H1 (cell line): ENCODE measurements around the gene CAPN7.

ENCODE experiments used
- CTCF ChIP-seq, 3 experiments: IDR thresholded peaks; 1 replicate in 2 of 3; 2 replicates in 1 of 3; pipeline versions ENCODE4 v1.5.1 to v1.6.1; 2011; ENCODE audit warnings: low read length in 3 of 3, mild to moderate bottlenecking in 3 of 3, inconsistent platforms in 2 of 3, low read depth in 1 of 3, moderate library complexity in 1 of 3; ENCODE audit not compliant: insufficient read depth in 1 of 3; ENCODE audit errors: control extremely low read depth in 1 of 3
- EZH2 ChIP-seq: fragments of 200-600 bp; sonication (generic); IDR thresholded peaks from 2 replicates; pipeline ENCODE4 v1.7.1; 2012; ENCODE audit warnings: low read depth, mild to moderate bottlenecking, moderate library complexity, low read length, inconsistent platforms; ENCODE audit not compliant: severe bottlenecking
- HDAC2 ChIP-seq, 2 experiments: fragments of 300-600 bp in 1 of 2; sonication (generic) in 1 of 2; IDR thresholded peaks; 2 replicates each; pipeline ENCODE4 v1.6.1; 2011 to 2012; ENCODE audit warnings: low read depth in 2 of 2, low read length in 2 of 2, mild to moderate bottlenecking in 2 of 2, moderate library complexity in 2 of 2, borderline replicate concordance in 1 of 2, inconsistent platforms in 1 of 2
- POLR2A ChIP-seq, 2 experiments: IDR thresholded peaks; 1 replicate in 1 of 2; 2 replicates in 1 of 2; pipeline ENCODE4 v1.6.1; 2011; ENCODE audit warnings: low read depth in 2 of 2, low read length in 2 of 2, mild to moderate bottlenecking in 2 of 2; ENCODE audit errors: control extremely low read depth in 1 of 2
- SP1 ChIP-seq: IDR thresholded peaks from 2 replicates; pipeline ENCODE4 v1.6.1; 2011; ENCODE audit warnings: low read depth, low read length
- SRF ChIP-seq: IDR thresholded peaks from 2 replicates; pipeline ENCODE4 v1.6.1; 2011; ENCODE audit warnings: mild to moderate bottlenecking, low read depth, low read length, moderate library complexity
- TAF1 ChIP-seq: IDR thresholded peaks from 2 replicates; pipeline ENCODE4 v1.6.1; 2011; ENCODE audit warnings: mild to moderate bottlenecking, low read depth, low read length
- TCF12 ChIP-seq: IDR thresholded peaks from 2 replicates; pipeline ENCODE4 v1.6.1; 2011; ENCODE audit warnings: low read depth, mild to moderate bottlenecking, low read length
- TEAD4 ChIP-seq: IDR thresholded peaks from 2 replicates; pipeline ENCODE4 v1.6.1; 2012; ENCODE audit warnings: low read depth, low read length, inconsistent platforms, mixed read lengths

GRCh38 chr3:15205934-15206661, at the start of gene CAPN7:
- TF ChIP-seq SP1 (no peak), CTCF (IDR thresholded peaks at IDR 0.05; ENCODE audit: control extremely low read depth in 1 of 3, insufficient read depth in 1 of 3, low read depth in 1 of 3, low read length in 3 of 3) (peak; percentile 31 to 69 (median 57)), TEAD4 (no peak), TAF1 (no peak; the same call in 1 of the 2 replicates), EZH2 (no peak), HDAC2 (IDR thresholded peaks at IDR 0.05; ENCODE audit: borderline replicate concordance in 1 of 2, low read depth in 2 of 2, low read length in 2 of 2) (peak; percentile 80 to 90), TCF12 (no peak), SRF (no peak), POLR2A (IDR thresholded peaks at IDR 0.05; ENCODE audit: control extremely low read depth in 1 of 2, low read depth in 2 of 2, low read length in 2 of 2) (peak in 1 of 2 experiments; percentile 67; a peak in 2 of 3 replicates)
